ENCODE data around the gene MYB.

Gene MYB

GRCh38 chr6:135180542-135181332 is at the start of gene MYB:
TSS of gene MYB (plus strand) at chr6:135181308. CDS start at chr6:135181514, 206 bp downstream.
- peak within 1 kb of the TSS; percentile 88 for H2AFZ ChIP-seq
- no peaks in the 10 kb centered on the region for H3K79me2 ChIP-seq
- H3K4me1 ChIP-seq = peaks cover 4% of the 10 kb centered on the region
- no peak within 1 kb of the TSS for H3K27ac ChIP-seq
- H3K36me3 ChIP-seq (ENCODE audit: control insufficient read depth, insufficient read depth, low read length) = no peaks in the 10 kb centered on the region
- no peaks in the 10 kb centered on the region for H3K27me3 ChIP-seq (ENCODE audit: control insufficient read depth, insufficient read depth, low read length)
- no peak for TF ChIP-seq CTCF (IDR thresholded peaks at IDR 0.05)
- no peak within 1 kb of the TSS for H3K9ac ChIP-seq
- no peaks in the 10 kb centered on the region for H3K9me3 ChIP-seq (ENCODE audit: control insufficient read depth, low read length)
- H3K4me3 ChIP-seq (ENCODE audit: low read depth, low read length) = peak within 1 kb of the TSS; percentile 58
- peak within 1 kb of the TSS; percentile 91 for H3K4me2 ChIP-seq (ENCODE audit: low read length)

- Histone ChIP-seq H3K27ac (no peak overlapping the region), H2AFZ (no peak overlapping the region), H3K36me3 (ENCODE audit: control insufficient read depth, insufficient read depth, low read length) (no peaks in the 10 kb centered on the region), H3K79me2 (no peaks in the 10 kb centered on the region), H3K4me1 (no peaks in the 10 kb centered on the region), H3K4me2 (ENCODE audit: low read length) (no peak overlapping the region), H3K4me3 (ENCODE audit: low read depth, low read length) (no peak overlapping the region), H3K9me3 (ENCODE audit: control insufficient read depth, low read length) (no peaks in the 10 kb centered on the region), H3K9ac (no peak overlapping the region), H3K27me3 (ENCODE audit: control insufficient read depth, insufficient read depth, low read length) (no peaks in the 10 kb centered on the region)
- TF ChIP-seq CTCF (IDR thresholded peaks at IDR 0.05) = no peak
Observed at GRCh38 chr6:135132776-135133175, 48.3 kb upstream of the MYB start.

- no peak overlapping the region for H3K4me3 ChIP-seq (ENCODE audit: low read depth, low read length)
- no peak overlapping the region for H3K4me2 ChIP-seq (ENCODE audit: low read length)
- TF ChIP-seq CTCF (IDR thresholded peaks at IDR 0.05) = no peak
- H2AFZ ChIP-seq = no peak overlapping the region
- no peaks in the 10 kb centered on the region for H3K4me1 ChIP-seq
- no peaks in the 10 kb centered on the region for H3K9me3 ChIP-seq (ENCODE audit: control insufficient read depth, low read length)
- H3K27me3 ChIP-seq (ENCODE audit: control insufficient read depth, insufficient read depth, low read length) = no peaks in the 10 kb centered on the region
- no peak overlapping the region for H3K27ac ChIP-seq
- no peaks in the 10 kb centered on the region for H3K79me2 ChIP-seq
- H3K9ac ChIP-seq = no peak overlapping the region
- no peaks in the 10 kb centered on the region for H3K36me3 ChIP-seq (ENCODE audit: control insufficient read depth, insufficient read depth, low read length)
Observed at GRCh38 chr6:135135835-135136234, 45.3 kb upstream of the MYB start.

GRCh38 chr6:135137826-135138225 is 43.3 kb upstream of the MYB start:
- Histone ChIP-seq H2AFZ (no peak overlapping the region), H3K27me3 (ENCODE audit: control insufficient read depth, insufficient read depth, low read length) (no peaks in the 10 kb centered on the region), H3K9ac (no peak overlapping the region), H3K4me1 (no peaks in the 10 kb centered on the region), H3K79me2 (no peaks in the 10 kb centered on the region), H3K36me3 (ENCODE audit: control insufficient read depth, insufficient read depth, low read length) (no peaks in the 10 kb centered on the region), H3K4me3 (ENCODE audit: low read depth, low read length) (no peak overlapping the region), H3K4me2 (ENCODE audit: low read length) (no peak overlapping the region), H3K9me3 (ENCODE audit: control insufficient read depth, low read length) (no peaks in the 10 kb centered on the region), H3K27ac (no peak overlapping the region)
- no peak for TF ChIP-seq CTCF (IDR thresholded peaks at IDR 0.05)

- no peak overlapping the region for H3K4me2 ChIP-seq (ENCODE audit: low read length)
- no peaks in the 10 kb centered on the region for H3K4me1 ChIP-seq
- H3K9ac ChIP-seq = no peak overlapping the region
- no peaks in the 10 kb centered on the region for H3K79me2 ChIP-seq
- H3K9me3 ChIP-seq (ENCODE audit: control insufficient read depth, low read length) = no peaks in the 10 kb centered on the region
- no peak overlapping the region for H2AFZ ChIP-seq
- no peaks in the 10 kb centered on the region for H3K27me3 ChIP-seq (ENCODE audit: control insufficient read depth, insufficient read depth, low read length)
- H3K36me3 ChIP-seq (ENCODE audit: control insufficient read depth, insufficient read depth, low read length) = no peaks in the 10 kb centered on the region
- no peak overlapping the region for H3K4me3 ChIP-seq (ENCODE audit: low read depth, low read length)
- H3K27ac ChIP-seq = no peak overlapping the region
- TF ChIP-seq CTCF (IDR thresholded peaks at IDR 0.05) = no peak
Observed at GRCh38 chr6:135141182-135141581, 39.9 kb upstream of the MYB start.

Data from parathyroid adenoma (tissue), 2 donors.